GM18868 (cell line): ENCODE measurements around the gene HPD.

ENCODE experiments used
- ATAC-seq: cut with Tn5 transposase; IDR thresholded peaks from one replicate; pipeline ENCODE4 v1.9.1; 2021; ENCODE audit warnings: mild to moderate bottlenecking, moderate library complexity; ENCODE audit not compliant: unreplicated experiment

The HPD gene

DNA sequence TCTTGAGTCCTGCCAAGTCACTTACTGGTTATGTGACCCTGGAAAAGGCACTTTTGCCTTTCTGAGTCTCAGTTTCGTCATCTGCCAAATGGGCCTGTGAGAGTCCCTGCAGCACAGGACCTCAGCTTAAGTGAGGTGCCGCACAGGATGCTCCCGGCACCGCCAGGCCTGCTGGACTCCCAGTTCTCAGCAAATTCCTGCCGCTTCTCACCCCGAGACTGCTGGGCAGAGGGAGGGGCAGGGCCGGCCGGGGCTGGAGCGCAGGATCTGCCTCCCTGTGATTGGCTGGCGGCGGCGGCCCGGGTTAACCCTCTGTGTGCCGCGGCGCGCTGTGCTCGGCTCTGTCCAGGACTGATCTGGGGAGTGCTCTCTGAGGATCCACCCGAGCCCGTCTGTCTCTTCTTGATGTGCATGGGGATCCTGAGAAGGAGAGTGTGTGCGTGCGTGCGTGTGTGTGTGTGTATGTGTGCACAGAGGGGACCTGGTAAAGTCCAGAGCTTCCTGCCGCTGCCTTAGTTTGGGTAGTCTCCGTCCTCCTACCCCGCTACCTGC lies 46.3 kb downstream of the HPD start:
- ATAC-seq, result no peak

- peak; percentile 74 for ATAC-seq
Observed at GRCh38 chr12:121811434-121812319, 47.0 kb downstream of the HPD start.

GRCh38 chr12:121810833-121811433 lies 47.7 kb downstream of the HPD start:
- no peak for ATAC-seq

GRCh38 chr12:121810234-121810817 lies 48.3 kb downstream of the HPD start:
- ATAC-seq, result no peak

DNA sequence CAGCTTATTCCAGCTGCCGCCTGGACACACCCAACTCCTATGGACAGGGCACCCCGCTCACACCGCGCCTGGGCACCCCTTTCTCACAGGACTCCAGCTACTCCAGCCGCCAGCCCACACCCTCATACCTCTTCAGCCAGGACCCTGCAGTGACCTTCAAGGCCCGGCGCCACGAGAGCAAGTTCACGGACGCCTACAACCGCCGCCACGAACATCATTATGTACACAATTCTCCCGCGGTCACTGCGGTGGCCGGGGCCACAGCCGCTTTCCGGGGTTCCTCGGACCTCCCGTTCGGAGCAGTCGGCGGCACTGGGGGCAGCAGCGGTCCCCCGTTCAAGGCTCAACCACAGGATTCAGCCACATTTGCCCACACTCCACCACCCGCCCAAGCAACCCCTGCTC lies 48.9 kb downstream of the HPD start:
- no peak for ATAC-seq

DNA sequence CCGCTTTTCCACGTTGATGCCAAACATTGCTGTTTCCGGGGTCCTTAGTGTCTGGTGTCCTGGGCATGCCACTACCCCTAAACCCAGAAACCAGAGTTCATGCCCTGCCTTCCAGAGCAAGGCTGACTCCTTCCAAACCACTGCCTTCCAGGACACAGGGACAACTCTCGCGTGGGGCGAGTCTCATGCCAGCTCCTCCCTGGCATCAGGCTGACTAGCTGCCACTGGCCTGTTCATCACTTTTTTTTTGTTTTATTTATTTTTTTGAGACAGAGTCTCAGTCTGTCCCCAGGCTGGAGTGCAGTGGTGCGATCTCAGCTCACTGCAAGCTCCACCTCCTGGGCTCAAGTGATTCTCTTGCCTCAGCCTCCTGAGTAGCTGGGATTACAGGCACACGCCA lies 50.0 kb downstream of the HPD start:
- ATAC-seq, result no peak

DNA sequence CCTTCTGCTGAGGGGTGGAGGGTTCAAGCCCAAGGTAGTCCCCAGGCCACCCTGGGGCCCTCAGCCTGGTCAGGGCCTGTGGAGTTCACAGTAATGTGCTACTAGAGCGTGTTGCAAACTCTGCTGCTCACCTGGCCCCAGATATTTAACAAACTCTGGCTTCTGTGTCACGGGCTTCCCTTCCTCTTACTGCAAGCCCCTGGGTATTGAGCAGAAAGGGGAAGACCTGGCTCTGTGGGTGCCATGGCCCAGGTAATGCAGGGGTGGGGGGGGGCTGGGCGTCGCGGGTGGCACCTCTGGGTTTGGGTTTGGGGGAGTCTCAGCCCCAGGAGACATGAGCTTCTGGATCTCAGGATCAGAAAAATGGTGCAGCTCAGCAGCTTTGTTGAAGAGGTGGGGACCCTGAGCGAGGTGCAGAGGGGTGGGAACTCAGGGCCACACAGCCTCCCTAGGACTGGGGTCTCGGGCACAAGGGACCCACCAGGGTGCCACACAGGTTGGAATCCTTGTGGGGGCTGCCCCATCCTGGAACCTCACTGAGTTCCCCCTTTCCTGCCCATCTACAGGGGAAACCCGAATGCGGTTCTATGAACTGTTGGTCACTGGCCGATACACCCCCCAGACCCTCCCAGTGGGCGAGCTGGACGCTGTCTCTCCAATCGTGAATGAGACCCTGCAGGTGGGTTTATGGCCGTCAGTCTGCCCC lies 50.9 kb downstream of the HPD start:
- no peak for ATAC-seq

DNA sequence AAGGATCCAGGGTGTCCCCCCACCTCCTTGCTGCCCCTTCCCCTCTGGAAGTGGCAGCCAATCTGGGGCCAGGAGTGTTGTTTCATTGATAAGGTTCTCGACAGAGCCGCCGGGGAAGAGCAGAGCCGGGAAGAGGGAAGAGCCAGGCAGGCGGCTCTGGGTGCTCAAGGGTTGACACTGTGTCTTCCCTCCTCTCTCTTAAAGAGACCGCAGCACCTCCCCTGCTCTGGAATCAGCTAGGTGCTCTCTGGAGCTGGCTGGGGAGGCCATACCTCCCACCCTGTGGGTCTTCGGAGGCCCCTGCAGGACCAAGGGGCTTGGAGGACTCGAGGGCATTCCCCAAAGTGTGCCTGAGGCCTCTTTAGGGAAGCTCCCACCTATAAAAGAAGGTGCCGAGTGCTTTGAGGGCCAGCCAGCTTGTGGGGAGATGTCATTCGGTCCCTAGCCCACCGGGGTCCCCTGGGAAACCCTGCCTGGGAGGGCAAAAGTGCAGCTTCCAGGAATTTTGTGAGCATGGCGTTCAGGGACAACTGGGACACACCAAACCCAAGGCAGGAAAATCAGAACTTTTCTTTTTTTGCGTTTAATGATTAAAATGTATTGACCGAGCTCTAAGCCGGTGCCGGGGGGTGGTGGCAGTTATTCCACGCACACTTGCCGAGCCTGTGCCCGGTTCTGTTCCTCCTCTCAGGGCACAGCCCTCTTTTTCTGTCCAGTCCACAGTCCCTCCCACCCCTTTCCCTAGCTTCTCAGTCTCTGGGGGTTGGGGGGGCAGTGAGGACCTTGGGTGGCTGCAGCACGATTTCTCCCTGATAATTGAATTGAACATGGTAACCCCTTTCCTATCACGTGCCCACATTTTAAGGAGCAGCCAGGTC lies 51.9 kb downstream of the HPD start:
- ATAC-seq, result no peak

DNA sequence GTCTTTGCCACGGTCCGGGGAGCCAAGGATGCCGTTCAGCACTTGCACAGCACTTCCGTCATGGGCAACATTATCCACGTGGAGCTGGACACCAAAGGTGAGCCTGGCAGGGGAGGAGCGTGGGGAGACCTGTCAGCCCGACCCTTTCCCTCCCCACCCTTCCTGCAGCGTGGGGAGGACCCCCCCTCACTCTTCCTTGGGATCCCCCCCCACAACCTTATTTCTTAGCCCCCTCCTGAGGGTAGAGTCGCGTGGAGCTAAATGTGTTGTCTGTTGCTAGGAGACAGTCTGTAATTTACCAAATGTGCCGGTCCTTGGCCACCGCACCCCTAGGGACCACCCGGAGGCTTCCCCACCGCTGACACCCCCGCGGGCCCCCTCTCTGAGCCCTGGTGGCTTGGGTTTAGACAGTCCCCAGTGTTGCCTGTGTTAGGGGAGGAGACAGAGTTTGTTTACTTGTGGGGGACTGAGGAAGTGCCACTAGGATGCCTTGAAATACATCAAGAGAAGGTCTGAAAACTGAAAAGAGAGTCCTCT lies 52.6 kb downstream of the HPD start:
- ATAC-seq, result no peak

DNA sequence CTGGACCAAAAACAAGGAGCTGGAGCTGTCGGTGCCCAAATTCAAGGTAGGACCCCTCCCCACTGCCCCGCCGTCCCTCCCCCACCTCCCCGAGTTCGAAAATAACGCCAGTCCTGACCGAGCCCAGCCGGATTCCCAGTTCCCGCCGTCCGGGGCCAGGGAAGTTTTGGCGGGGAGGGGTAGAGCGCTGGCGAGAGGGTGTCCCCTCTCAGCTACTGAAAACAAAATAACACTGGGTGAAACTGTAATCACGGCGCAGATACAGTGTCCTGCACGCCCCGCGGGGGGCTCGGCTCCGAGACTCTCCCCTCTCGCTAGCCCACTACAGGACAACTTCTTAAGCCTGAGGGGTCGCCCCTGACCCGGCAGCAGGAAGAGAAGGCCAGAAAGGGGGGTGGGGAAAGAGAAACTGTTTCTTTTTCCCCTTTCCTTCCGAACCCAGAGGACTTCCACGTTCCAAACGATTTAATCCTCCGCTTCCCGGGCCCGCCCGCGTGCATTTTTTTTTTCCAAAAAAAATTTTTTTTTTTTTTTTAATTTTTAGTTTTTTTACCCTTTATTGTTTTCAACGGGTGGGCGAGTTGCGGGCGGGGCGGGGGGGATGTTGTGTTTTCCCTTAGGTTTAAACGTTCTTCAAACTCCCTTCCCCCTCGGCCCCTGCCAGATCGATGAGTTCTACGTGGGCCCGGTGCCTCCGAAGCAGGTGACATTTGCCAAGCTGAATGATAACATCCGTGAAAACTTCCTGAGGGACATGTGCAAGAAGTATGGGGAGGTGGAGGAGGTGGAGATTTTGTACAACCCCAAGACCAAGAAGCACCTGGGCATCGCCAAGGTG lies 53.3 kb downstream of the HPD start:
- no peak for ATAC-seq

- no peak for ATAC-seq
Observed at GRCh38 chr12:121804417-121805111, 54.1 kb downstream of the HPD start.

- no peak for ATAC-seq
Observed at GRCh38 chr12:121803861-121804416, 54.7 kb downstream of the HPD start, which contains the start of gene SETD1B. Gene SETD1B (plus strand): TSS chr12:121804009. CDS start chr12:121804738, 729 bp downstream.

GRCh38 chr12:121802843-121803698 lies 55.6 kb downstream of the HPD start:
- peak; percentile 46 for ATAC-seq

DNA sequence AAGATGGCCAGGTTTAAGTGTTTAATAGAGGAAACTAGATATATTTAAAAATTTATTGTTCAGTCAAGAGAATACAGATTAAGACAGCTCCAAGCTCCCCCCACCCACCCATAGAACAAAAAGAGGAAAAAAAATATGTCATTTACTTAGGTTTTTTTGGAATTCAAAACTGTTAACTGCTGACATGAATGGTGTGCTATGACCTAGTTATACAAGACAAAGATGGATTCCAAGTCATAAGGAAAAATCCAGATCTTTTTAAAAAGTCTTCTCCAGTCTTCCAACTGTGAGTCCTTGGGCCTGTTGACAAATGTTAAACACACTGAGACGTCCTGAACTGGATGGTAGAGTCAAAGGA lies 56.2 kb downstream of the HPD start:
- no peak for ATAC-seq

- ATAC-seq, result no peak
Observed at GRCh38 chr12:121801595-121802484, 56.8 kb downstream of the HPD start.
